Iris pigment epithelial cell (primary cell): Measurements from ENCODE around the gene FAR1.

Source experiments
- DNase-seq: peaks from one replicate; pipeline ENCODE4 v3.0.0-alpha.2; 2011; ENCODE audit warnings: low read depth

FAR1 gene

DNA sequence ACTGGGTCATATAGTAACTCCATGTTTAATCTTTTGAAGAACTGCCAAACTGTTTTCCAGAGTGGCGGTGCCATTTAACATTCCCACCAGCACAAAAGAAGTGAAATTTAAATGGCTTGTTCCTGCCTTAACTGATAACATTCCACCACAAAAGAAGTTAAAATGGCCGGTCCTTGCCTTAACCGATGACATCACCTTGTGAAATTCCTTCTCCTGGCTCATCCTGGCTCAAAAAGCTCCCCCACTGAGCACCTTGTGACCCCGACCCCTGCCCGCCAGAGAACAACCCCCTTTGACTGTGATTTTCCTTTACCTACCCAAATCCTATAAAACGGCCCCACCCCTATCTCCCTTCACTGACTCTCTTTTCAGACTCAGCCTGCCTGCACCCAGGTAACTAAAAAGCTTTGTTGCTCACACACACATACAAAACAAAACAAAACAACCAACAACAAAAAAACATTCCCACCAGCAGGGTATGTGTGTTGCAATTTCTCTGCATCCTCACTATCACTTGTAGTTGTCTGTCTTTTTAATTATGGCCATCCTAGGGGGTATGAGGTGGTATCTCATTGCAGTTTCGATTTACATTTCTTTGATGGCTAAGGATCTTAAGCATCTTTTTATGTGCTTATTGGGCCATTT lies 109.0 kb downstream of the FAR1 start:
- DNase-seq, result no peak

DNA sequence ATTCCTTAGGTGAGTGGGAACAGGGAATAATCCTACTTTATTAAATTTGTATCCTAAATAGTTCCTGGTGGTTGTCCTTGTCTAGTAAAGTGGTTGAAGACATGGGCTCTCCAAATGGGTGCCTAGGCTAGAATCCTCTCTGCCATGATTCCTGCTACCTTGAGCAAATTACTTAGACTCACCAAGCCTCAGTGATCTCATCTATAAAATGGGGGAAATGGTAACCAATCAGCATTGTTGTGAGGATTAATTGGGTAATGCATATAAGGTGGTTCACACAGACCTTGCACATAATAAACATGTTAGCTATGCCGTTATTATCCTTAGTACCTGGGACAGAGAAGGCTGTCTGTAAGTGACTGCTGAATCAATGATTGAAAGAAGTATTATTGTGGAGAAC lies 109.9 kb downstream of the FAR1 start:
- no peak for DNase-seq

DNA sequence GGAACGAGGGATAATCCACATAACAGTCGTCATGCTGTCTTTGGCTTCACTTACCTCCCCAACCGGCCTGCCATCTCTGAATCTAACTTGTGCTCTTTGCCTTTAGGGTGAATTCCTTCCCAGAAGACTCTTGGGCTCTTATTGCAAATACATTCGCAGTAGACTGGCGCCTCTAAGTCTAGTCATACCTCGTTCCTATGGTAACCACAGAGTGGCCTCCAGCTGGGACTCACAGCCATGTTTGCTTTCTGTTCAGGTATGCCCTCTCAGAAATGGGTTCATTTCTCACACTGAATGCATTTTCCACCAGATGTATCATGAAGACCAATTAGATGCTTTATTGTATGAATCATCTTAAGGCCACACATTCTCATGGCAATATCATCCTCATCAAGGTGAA lies 112.7 kb downstream of the FAR1 start:
- DNase-seq, result no peak
